Endothelial cell of umbilical vein (primary cell): Measurements from ENCODE around the gene TTLL5. TPM values are rescaled to one million over a fixed set of nuclear protein-coding genes. Genes with fewer than 3 reads are reported as not detected.

Experiments
- BruUV-seq: library from RNA; stranded (reverse); fragments of 400-500 nt; replicated peaks from 2 replicates; lab custom pipeline; 2021; lab: Mats Ljungman, UMichigan
- CTCF ChIA-PET: fragments of 300-600, 350-600 bp; sonication (Branson Sonifier 250); formaldehyde crosslinking; loops from one replicate; lab custom pipeline; 2021; ENCODE audit warnings: antibody characterized with exemption, inconsistent platforms; lab: Charles Lee
- POLR2A ChIA-PET: fragments of 300-600, 350-600 bp; sonication (Branson Sonifier 250); formaldehyde crosslinking; loops from one replicate; lab custom pipeline; 2021; ENCODE audit warnings: antibody characterized with exemption, inconsistent platforms; lab: Charles Lee
- DNase-seq: peaks from one replicate; pipeline ENCODE4 v3.0.0-alpha.2; 2011; ENCODE audit warnings: low read depth, low spot score
- FAIRE-seq: peaks from 2 replicates; lab custom pipeline; 2011; peaks lifted over from hg19 to GRCh38; lab: Jason Lieb, UNC
- H2AFZ ChIP-seq: 2 replicates; pipeline ENCODE4 v1.6.0; 2012; ENCODE audit warnings: low read depth, low read length, control low read depth, inconsistent platforms
- H3K27ac ChIP-seq: 2 replicates; pipeline ENCODE4 v1.5.1; 2011; ENCODE audit warnings: low read depth, mild to moderate bottlenecking, control low read depth, low read length, moderate library complexity; ENCODE audit not compliant: insufficient read depth
- H3K27me3 ChIP-seq, 2 experiments: 2 replicates each; pipeline versions ENCODE4 v1.6.0 to v1.6.1; 2011; ENCODE audit warnings: low read length in 2 of 2, mixed read lengths in 1 of 2; ENCODE audit not compliant: control insufficient read depth in 2 of 2, insufficient read depth in 2 of 2
- H3K36me3 ChIP-seq, 2 experiments: 2 replicates in 1 of 2; 3 replicates in 1 of 2; pipeline ENCODE4 v1.5.1; 2011; ENCODE audit warnings: low read length in 2 of 2, mild to moderate bottlenecking in 1 of 2, moderate library complexity in 1 of 2; ENCODE audit not compliant: control insufficient read depth in 2 of 2, insufficient read depth in 2 of 2; ENCODE audit errors: extremely low read depth in 1 of 2
- H3K4me1 ChIP-seq: 3 replicates; pipeline ENCODE4 v1.5.1; 2011; ENCODE audit warnings: mild to moderate bottlenecking, low read length; ENCODE audit not compliant: control insufficient read depth, insufficient read depth; ENCODE audit errors: extremely low read depth
- H3K4me2 ChIP-seq: 2 replicates; pipeline ENCODE4 v1.6.1; 2011; ENCODE audit warnings: low read length, control low read depth, mixed read lengths; ENCODE audit not compliant: insufficient read depth
- H3K4me3 ChIP-seq, 3 experiments: fragments of 200-600 bp in 1 of 3; sonication (generic), shearing (Covaris generic) in 1 of 3; replicated peaks in 1 of 3; 2 replicates each; pipeline ENCODE4 v1.5.1; 2011 to 2016; ENCODE audit warnings: control low read depth in 3 of 3, low read length in 3 of 3, mild to moderate bottlenecking in 2 of 3, inconsistent platforms in 1 of 3, low read depth in 1 of 3, moderate library complexity in 1 of 3; ENCODE audit not compliant: insufficient read depth in 1 of 3
- H3K79me2 ChIP-seq: 2 replicates; pipeline ENCODE4 v1.6.0; 2012; ENCODE audit warnings: low read length, inconsistent platforms; ENCODE audit not compliant: control insufficient read depth, insufficient read depth
- H3K9ac ChIP-seq: replicated peaks from 2 replicates; pipeline ENCODE3; 2011; ENCODE audit warnings: low read length, control low read depth; ENCODE audit not compliant: insufficient read depth; ENCODE audit errors: extremely low read depth
- H3K9me1 ChIP-seq: replicated peaks from 3 replicates; pipeline ENCODE4 v1.6.0; 2011; ENCODE audit warnings: mild to moderate bottlenecking, low read length; ENCODE audit not compliant: control insufficient read depth, insufficient read depth; ENCODE audit errors: extremely low read depth
- H3K9me3 ChIP-seq: replicated peaks from 2 replicates; pipeline ENCODE4 v1.5.1; 2012; ENCODE audit warnings: low read length, inconsistent platforms; ENCODE audit not compliant: control insufficient read depth, insufficient read depth
- H4K20me1 ChIP-seq: replicated peaks from 2 replicates; pipeline ENCODE3; 2011; ENCODE audit warnings: mild to moderate bottlenecking, low read length; ENCODE audit not compliant: control insufficient read depth, insufficient read depth; ENCODE audit errors: extremely low read depth
- CTCF ChIP-seq, 2 donors: IDR thresholded peaks; 1 replicate in 1 of 2; 2 replicates in 1 of 2; pipeline ENCODE4 v1.5.1; 2011; ENCODE audit warnings: low read length in 2 of 2, mild to moderate bottlenecking in 2 of 2, moderate library complexity in 2 of 2, control low read depth in 1 of 2, inconsistent platforms in 1 of 2, low read depth in 1 of 2; ENCODE audit not compliant: insufficient read depth in 1 of 2; ENCODE audit errors: extremely low read depth in 1 of 2
- EZH2 ChIP-seq: IDR thresholded peaks from 2 replicates; pipeline ENCODE4 v1.6.1; 2012; ENCODE audit warnings: borderline replicate concordance, low read depth, mild to moderate bottlenecking, moderate library complexity, low read length, inconsistent platforms; ENCODE audit not compliant: severe bottlenecking
- FOS ChIP-seq: IDR thresholded peaks from 2 replicates; pipeline ENCODE4 v1.6.1; 2011; ENCODE audit warnings: mild to moderate bottlenecking, low read length, moderate library complexity, borderline replicate concordance; ENCODE audit not compliant: insufficient read depth
- GATA2 ChIP-seq: IDR thresholded peaks from 2 replicates; pipeline ENCODE4 v1.7.0; 2011; ENCODE audit warnings: low read depth, mild to moderate bottlenecking, moderate library complexity, mixed read lengths, low read length; ENCODE audit not compliant: insufficient read length, insufficient read depth
- JUN ChIP-seq: IDR thresholded peaks from 2 replicates; pipeline ENCODE4 v1.6.1; 2011; ENCODE audit warnings: borderline replicate concordance, low read depth; ENCODE audit not compliant: insufficient read length, insufficient read depth
- MAX ChIP-seq: IDR thresholded peaks from 2 replicates; pipeline ENCODE4 v1.6.1; 2011; ENCODE audit not compliant: insufficient read depth, insufficient read length
- MYC ChIP-seq: IDR thresholded peaks from one replicate; pipeline ENCODE4 v1.6.1; 2011; ENCODE audit warnings: mild to moderate bottlenecking, low read depth, low read length
- POLR2A ChIP-seq: IDR thresholded peaks from 2 replicates; pipeline ENCODE4 v1.6.1; 2012; ENCODE audit warnings: low read depth, mild to moderate bottlenecking, control low read depth, low read length
- POLR2AphosphoS5 ChIP-seq: IDR thresholded peaks from 2 replicates; pipeline ENCODE4 v1.6.1; 2012; ENCODE audit warnings: low read depth, mild to moderate bottlenecking, control low read depth, low read length, moderate library complexity; ENCODE audit not compliant: insufficient read depth
- dilution Hi-C: fragments of 300-500 bp; cut with MboI; formaldehyde crosslinking; loops from one replicate; pipeline ENCODE4 v1.15.0; 2019; ENCODE audit warnings: low sequenced_read_pairs; ENCODE audit not compliant: extremely low pct_ligation_motif_present
- intact Hi-C: fragments of 100-400 bp; cut with micrococcal nuclease; formaldehyde crosslinking; loops from one replicate; pipeline ENCODE4 v1.10.0; 2022
- polyA plus RNA-seq, 4 experiments: library from polyadenylated mRNA; depleted of rRNA in 3 of 4; stranded (reverse) in 3 of 4; unstranded in 1 of 4; fragments of >200 nt; gene quantifications; 2 replicates each; pipeline versions ENCODE4 v1.2.1 to v1.2.3, GENCODE V29; 2011 to 2012; ENCODE audit warnings: missing spikeins in 1 of 4
- total RNA-seq: library from RNA; stranded (reverse); gene quantifications from 2 replicates; pipeline ENCODE4 v1.2.3, GENCODE V29; 2021

TTLL5 gene
- total and polyA plus RNA-seq, 2 donors (not counting 3 experiments of a cell fraction or from before 2014, with no cell fraction given), result 33.2 to 93.6 TPM

- Histone ChIP-seq H3K9ac (no peak overlapping the region), H3K36me3 (no peaks in the 10 kb centered on the region), H3K4me1 (no peaks in the 10 kb centered on the region), H3K4me3 (no peak overlapping the region), H3K9me1 (no peaks in the 10 kb centered on the region), H2AFZ (no peak overlapping the region), H3K79me2 (no peaks in the 10 kb centered on the region), H3K9me3 (no peaks in the 10 kb centered on the region), H3K27me3 (peaks cover 0 to 10% of the 10 kb centered on the region in 2 experiments), H3K27ac (no peak overlapping the region), H3K4me2 (no peak overlapping the region), H4K20me1 (no peaks in the 10 kb centered on the region)
- no peak for DNase-seq
- BruUV-seq, result no TSS peak
- ChIA-PET POLR2A (no interaction called here), CTCF (no interaction called here)
- dilution Hi-C loops, result no loop called here
- no peak for TF ChIP-seq GATA2
- TF ChIP-seq MYC, result no peak
- no peak for TF ChIP-seq EZH2
- no peak for TF ChIP-seq POLR2AphosphoS5
- TF ChIP-seq CTCF (IDR thresholded peaks at IDR 0.05; ENCODE audit: extremely low read depth in 1 of 2, insufficient read depth in 1 of 2, low read depth in 1 of 2, low read length in 2 of 2), result no peak
- no peak for TF ChIP-seq MAX
- no peak for TF ChIP-seq POLR2A
- TF ChIP-seq FOS, result no peak
- TF ChIP-seq JUN, result no peak
- intact Hi-C loops, result no loop called here
- FAIRE-seq, result no peak
Observed at GRCh38 chr14:75626863-75627262, 34.2 kb upstream of the TTLL5 start.
